Smooth muscle cell (in vitro differentiated cells): ENCODE results near the gene LCN15. TPM values are rescaled to one million over a fixed set of nuclear protein-coding genes. Genes with fewer than 3 reads are reported as not detected.

ENCODE experiments used
- DNase-seq: peaks from one replicate; lab custom pipeline; 2025; ENCODE audit not compliant: unreplicated experiment; lab: John Stamatoyannopoulos, UW
- H2AFZ ChIP-seq: fragments of 200-600 bp; sonication (generic); 2 replicates; pipeline ENCODE4 v1.6.0; 2016; ENCODE audit warnings: antibody characterized with exemption, low read depth, mild to moderate bottlenecking
- H3F3A ChIP-seq: fragments of 200-600 bp; sonication (generic); 2 replicates; pipeline ENCODE4 v1.6.0; 2017; ENCODE audit warnings: antibody characterized with exemption, low read depth
- H3K27ac ChIP-seq: fragments of 200-600 bp; sonication (generic); 2 replicates; pipeline ENCODE4 v1.5.1; 2016; ENCODE audit warnings: low read depth, mild to moderate bottlenecking
- H3K27me3 ChIP-seq: fragments of 200-600 bp; sonication (generic); 2 replicates; pipeline ENCODE4 v1.6.1; 2016; ENCODE audit warnings: low read depth, mild to moderate bottlenecking
- H3K36me3 ChIP-seq: fragments of 200-600 bp; sonication (generic); 2 replicates; pipeline ENCODE4 v1.5.1; 2016; ENCODE audit warnings: low read depth
- H3K4me1 ChIP-seq: fragments of 200-600 bp; sonication (generic); 2 replicates; pipeline ENCODE4 v1.5.1; 2016; ENCODE audit warnings: low read depth
- H3K4me2 ChIP-seq: fragments of 200-600 bp; sonication (generic); 2 replicates; pipeline ENCODE4 v1.6.0; 2016; ENCODE audit warnings: mild to moderate bottlenecking
- H3K4me3 ChIP-seq: fragments of 200-600 bp; sonication (generic); 2 replicates; pipeline ENCODE4 v1.5.1; 2016; ENCODE audit warnings: mild to moderate bottlenecking
- H3K79me2 ChIP-seq: fragments of 200-600 bp; sonication (generic); 2 replicates; pipeline ENCODE4 v1.6.0; 2016; ENCODE audit warnings: low read depth, mild to moderate bottlenecking
- H3K9ac ChIP-seq: fragments of 200-600 bp; sonication (generic); 2 replicates; pipeline ENCODE4 v1.6.0; 2016; ENCODE audit warnings: low read depth
- H3K9me3 ChIP-seq: fragments of 200-600 bp; sonication (generic); replicated peaks from 2 replicates; pipeline ENCODE4 v1.5.1; 2016; ENCODE audit warnings: low read depth
- H4K20me1 ChIP-seq: fragments of 200-600 bp; sonication (generic); 2 replicates; pipeline ENCODE4 v1.6.0; 2016; ENCODE audit warnings: low read depth
- WGBS: methylation state at CpG from one replicate; pipeline ENCODE4 v1.1.7; 2016; ENCODE audit warnings: low lambda C conversion rate; 5-methylcytosine and 5-hydroxymethylcytosine counted together
- polyA plus RNA-seq: library from polyadenylated mRNA; unstranded; fragments of >200 nt; fragmentation: Nextera tagmentation; extraction: Ambion mirVana; gene quantifications from 2 replicates; pipeline ENCODE4 v1.2.1, GENCODE V29; 2016
- total RNA-seq: library from RNA; depleted of rRNA; stranded (reverse); fragments of >200 nt; gene quantifications from 2 replicates; pipeline ENCODE4 v1.2.3, GENCODE V29; 2014
- TF ChIP-seq, protein P1 (sequence below): fragments of 200-600 bp; sonication (generic); IDR thresholded peaks from 2 replicates; pipeline ENCODE4 v1.5.1; 2017; ENCODE audit warnings: borderline replicate concordance, mild to moderate bottlenecking, antibody characterized with exemption; ENCODE audit not compliant: insufficient read depth, poor library complexity, severe bottlenecking

Gene LCN15
- total and polyA plus RNA-seq, 2 experiments from 2014 or later, result not detected

DNA sequence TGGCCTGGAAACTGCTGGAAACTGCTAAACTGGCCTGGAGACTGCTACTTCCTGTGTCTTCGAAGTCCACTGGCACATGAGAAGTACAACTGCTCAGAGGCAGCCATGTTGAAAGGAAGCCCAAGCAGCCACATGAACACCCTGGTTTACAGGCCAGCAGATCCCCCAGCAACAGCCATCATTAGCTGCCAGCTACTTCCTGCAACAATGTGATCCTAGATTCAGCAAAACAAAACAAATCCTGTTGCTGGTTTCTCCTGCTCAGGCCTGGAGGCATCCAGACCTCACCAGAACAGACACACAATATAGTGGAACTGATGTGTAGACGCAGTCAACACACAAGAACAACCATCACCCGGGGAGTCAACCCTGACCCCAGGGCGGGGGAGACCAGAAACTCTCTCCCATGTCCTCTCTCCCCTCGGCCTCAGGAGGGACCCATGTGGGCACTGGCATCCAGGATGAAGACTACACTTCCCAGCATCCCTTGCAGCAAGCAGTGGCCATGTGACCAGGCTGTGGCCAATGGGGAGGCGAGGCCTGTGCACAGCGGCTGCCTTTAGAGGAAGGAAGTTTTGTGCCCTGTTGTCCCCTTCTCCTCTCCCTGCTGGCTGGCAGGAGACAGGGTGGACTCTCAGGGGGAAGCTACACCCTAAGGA, 9.2 kb upstream of the LCN15 start:
- Histone ChIP-seq H3K9ac (no peak overlapping the region), H3K27me3 (no peaks in the 10 kb centered on the region), H3K4me3 (no peak overlapping the region), H3K79me2 (no peaks in the 10 kb centered on the region), H3K27ac (no peak overlapping the region), H3K9me3 (no peaks in the 10 kb centered on the region), H3K4me1 (no peaks in the 10 kb centered on the region), H3K4me2 (no peak overlapping the region), H3K36me3 (no peaks in the 10 kb centered on the region), H3F3A (no peaks in the 10 kb centered on the region), H4K20me1 (no peaks in the 10 kb centered on the region), H2AFZ (no peak overlapping the region)
- DNase-seq, result no peak
- 89% methylated on average over 7 of the region's 7 CpGs for WGBS
- TF ChIP-seq, protein P1, sequence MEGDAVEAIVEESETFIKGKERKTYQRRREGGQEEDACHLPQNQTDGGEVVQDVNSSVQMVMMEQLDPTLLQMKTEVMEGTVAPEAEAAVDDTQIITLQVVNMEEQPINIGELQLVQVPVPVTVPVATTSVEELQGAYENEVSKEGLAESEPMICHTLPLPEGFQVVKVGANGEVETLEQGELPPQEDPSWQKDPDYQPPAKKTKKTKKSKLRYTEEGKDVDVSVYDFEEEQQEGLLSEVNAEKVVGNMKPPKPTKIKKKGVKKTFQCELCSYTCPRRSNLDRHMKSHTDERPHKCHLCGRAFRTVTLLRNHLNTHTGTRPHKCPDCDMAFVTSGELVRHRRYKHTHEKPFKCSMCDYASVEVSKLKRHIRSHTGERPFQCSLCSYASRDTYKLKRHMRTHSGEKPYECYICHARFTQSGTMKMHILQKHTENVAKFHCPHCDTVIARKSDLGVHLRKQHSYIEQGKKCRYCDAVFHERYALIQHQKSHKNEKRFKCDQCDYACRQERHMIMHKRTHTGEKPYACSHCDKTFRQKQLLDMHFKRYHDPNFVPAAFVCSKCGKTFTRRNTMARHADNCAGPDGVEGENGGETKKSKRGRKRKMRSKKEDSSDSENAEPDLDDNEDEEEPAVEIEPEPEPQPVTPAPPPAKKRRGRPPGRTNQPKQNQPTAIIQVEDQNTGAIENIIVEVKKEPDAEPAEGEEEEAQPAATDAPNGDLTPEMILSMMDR, result no peak

DNA sequence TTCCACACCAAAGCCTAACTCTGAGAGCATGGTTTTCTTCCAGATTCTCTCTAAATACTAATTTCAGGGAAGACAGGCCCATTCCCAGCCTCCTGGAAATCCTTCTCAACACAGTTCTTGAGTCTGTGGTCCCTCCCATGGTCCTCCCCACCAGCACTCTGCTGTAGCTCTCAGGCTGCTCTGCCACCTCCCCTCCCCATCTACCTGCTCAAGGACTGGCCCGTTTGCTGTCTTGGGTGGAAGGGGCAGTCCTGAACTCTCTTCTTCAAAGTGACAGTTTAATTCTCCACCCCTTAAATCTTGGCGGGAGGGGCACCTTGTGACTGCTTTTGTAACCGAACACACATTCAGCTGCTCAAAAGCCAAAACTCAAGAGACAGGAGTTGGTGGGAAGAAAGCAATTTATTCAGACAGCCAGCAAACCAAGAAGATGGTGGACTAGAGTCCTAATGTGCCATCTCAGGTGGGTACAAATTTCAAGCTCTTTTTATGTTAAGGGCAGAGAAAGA, 7.6 kb upstream of the LCN15 start:
- DNase-seq, result no peak
- Histone ChIP-seq H3K4me3 (no peak overlapping the region), H3K4me2 (no peak overlapping the region), H3K9ac (no peak overlapping the region), H3K4me1 (no peaks in the 10 kb centered on the region), H3K9me3 (no peaks in the 10 kb centered on the region), H3K36me3 (no peaks in the 10 kb centered on the region), H3K79me2 (no peaks in the 10 kb centered on the region), H3K27ac (no peak overlapping the region), H2AFZ (no peak overlapping the region), H3F3A (no peaks in the 10 kb centered on the region), H4K20me1 (no peaks in the 10 kb centered on the region), H3K27me3 (peaks cover 6% of the 10 kb centered on the region)
- 80% methylated on average over 3 of the region's 3 CpGs for WGBS
- TF ChIP-seq, protein P1, result no peak

DNA sequence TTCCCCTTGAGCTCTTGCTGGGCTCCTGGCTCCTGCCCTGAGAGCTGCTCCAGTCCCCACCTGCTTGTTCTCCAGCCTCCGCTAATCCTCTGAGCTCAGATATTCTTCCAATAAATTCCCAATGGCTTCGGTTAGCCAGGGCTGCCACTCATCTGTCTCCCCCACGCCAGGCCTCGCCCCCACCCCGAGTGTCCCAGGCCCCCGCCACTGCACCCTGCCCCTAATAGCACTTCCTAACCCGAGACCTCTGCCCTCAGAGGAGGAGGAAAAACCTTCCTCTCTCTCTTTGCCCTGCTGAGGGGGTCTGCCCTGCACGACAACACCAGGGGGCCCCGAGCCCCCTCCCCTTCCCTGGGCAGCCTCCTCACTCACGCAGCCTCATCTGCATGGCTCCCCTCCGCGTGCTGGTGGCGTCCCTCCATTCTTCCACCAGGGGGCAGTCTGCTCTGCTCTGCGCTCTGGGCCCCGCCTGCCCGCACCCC, 5.4 kb upstream of the LCN15 start:
- Histone ChIP-seq H3K4me2 (no peak overlapping the region), H3K9me3 (no peaks in the 10 kb centered on the region), H4K20me1 (no peaks in the 10 kb centered on the region), H3K4me1 (no peaks in the 10 kb centered on the region), H3K9ac (no peak overlapping the region), H3K79me2 (no peaks in the 10 kb centered on the region), H3K36me3 (no peaks in the 10 kb centered on the region), H3K27me3 (peaks cover 6% of the 10 kb centered on the region), H3K27ac (no peak overlapping the region), H3F3A (no peaks in the 10 kb centered on the region), H3K4me3 (no peak overlapping the region), H2AFZ (no peak overlapping the region)
- 40% methylated on average over 2 of the region's 16 CpGs for WGBS
- TF ChIP-seq, protein P1, result peak; percentile 46
- DNase-seq, result no peak
